HCT116 (cell line): ENCODE results near the gene PCK2. TPM values are rescaled to one million over a fixed set of nuclear protein-coding genes. Genes with fewer than 3 reads are reported as not detected.

Experiments used
- ATAC-seq: fragments of 200-7000 bp; cut with Tn5 transposase; 2 replicates; pipeline ENCODE4 v1.9.1; 2020; ENCODE audit warnings: mild to moderate bottlenecking, moderate library complexity
- BruUV-seq: library from RNA; stranded (reverse); fragments of 400-500 nt; replicated peaks from 2 replicates; lab custom pipeline; 2021; lab: Mats Ljungman, UMichigan
- CTCF ChIA-PET: fragments of 300-600 bp; sonication (Branson Sonifier 250); formaldehyde crosslinking; loops from one replicate; lab custom pipeline; 2021; ENCODE audit warnings: antibody characterized with exemption; lab: Charles Lee
- POLR2A ChIA-PET: fragments of 300-600, 350-600 bp; sonication (Branson Sonifier 250); formaldehyde crosslinking; loops from one replicate; lab custom pipeline; 2021; ENCODE audit warnings: antibody characterized with exemption; lab: Charles Lee
- RAD21 ChIA-PET, 2 experiments: fragments of 300-600 bp; sonication (Branson Sonifier 250); formaldehyde crosslinking; loops; one replicate each; lab custom pipeline; 2023; ENCODE audit warnings: low total read pairs in 2 of 2; ENCODE audit not compliant: uncharacterized antibody in 2 of 2, unreplicated experiment in 2 of 2, low non-redundant PET in 1 of 2; lab: Charles Lee
- DNase-seq: peaks from one replicate; pipeline ENCODE4 v3.0.0-alpha.2; 2010; ENCODE audit warnings: low read depth, low spot score
- H2AFZ ChIP-seq: fragments of 200-600 bp; shearing (Covaris generic), sonication (generic); 2 replicates; pipeline ENCODE4 v1.6.1; 2017; ENCODE audit warnings: low read depth, mixed run types, mixed read lengths, antibody characterized with exemption, low read length; ENCODE audit not compliant: poor library complexity, severe bottlenecking
- H3K27ac ChIP-seq: 2 replicates; pipeline ENCODE4 v1.5.1; 2012; ENCODE audit warnings: low read depth, low read length
- H3K27me3 ChIP-seq: fragments of 200-600 bp; sonication (generic); 2 replicates; pipeline ENCODE4 v1.6.1; 2016; ENCODE audit warnings: mixed run types, low read length, mixed read lengths; ENCODE audit not compliant: insufficient read depth
- H3K36me3 ChIP-seq, 2 experiments: fragments of 200-500 bp in 1 of 2; fragments of 200-600 bp in 1 of 2; sonication (Bioruptor generic) in 1 of 2; sonication (generic) in 1 of 2; 2 replicates each; pipeline versions ENCODE4 v1.5.1 to v1.6.1; 2014 to 2016; ENCODE audit warnings: low read length in 2 of 2, inconsistent platforms in 1 of 2, mixed read lengths in 1 of 2, mixed run types in 1 of 2; ENCODE audit not compliant: insufficient read depth in 2 of 2, control insufficient read depth in 1 of 2
- H3K4me1 ChIP-seq, 2 experiments: fragments of 200-600 bp in 1 of 2; sonication (generic) in 1 of 2; 2 replicates each; pipeline versions ENCODE4 v1.5.1 to v1.6.1; 2012 to 2017; ENCODE audit warnings: low read length in 2 of 2, inconsistent platforms in 1 of 2, mild to moderate bottlenecking in 1 of 2, mixed read lengths in 1 of 2, mixed run types in 1 of 2, moderate library complexity in 1 of 2; ENCODE audit not compliant: insufficient read depth in 2 of 2, control insufficient read depth in 1 of 2
- H3K4me2 ChIP-seq: fragments of 200-600 bp; sonication (generic); 2 replicates; pipeline ENCODE4 v1.6.1; 2017; ENCODE audit warnings: mixed run types, low read length, mixed read lengths
- H3K4me3 ChIP-seq, 2 experiments: fragments of 200-600 bp in 1 of 2; sonication (generic) in 1 of 2; replicated peaks in 1 of 2; 2 replicates each; pipeline ENCODE4 v1.5.1; 2011 to 2016; ENCODE audit warnings: low read length in 2 of 2, control low read depth in 1 of 2, low read depth in 1 of 2, mild to moderate bottlenecking in 1 of 2, mixed read lengths in 1 of 2, mixed run types in 1 of 2
- H3K79me2 ChIP-seq: fragments of 200-600 bp; sonication (generic); 2 replicates; pipeline ENCODE4 v1.6.1; 2017; ENCODE audit warnings: mild to moderate bottlenecking, mixed run types, low read length, moderate library complexity, mixed read lengths; ENCODE audit not compliant: insufficient read depth
- H3K9ac ChIP-seq: fragments of 200-600 bp; sonication (generic); 2 replicates; pipeline ENCODE4 v1.6.1; 2016; ENCODE audit warnings: low read length, mixed read lengths
- H3K9me2 ChIP-seq: fragments of 200-600 bp; sonication (generic), shearing (Covaris generic); 2 replicates; pipeline ENCODE4 v1.6.1; 2017; ENCODE audit warnings: mixed run types, mild to moderate bottlenecking, moderate library complexity; ENCODE audit not compliant: insufficient read depth
- H3K9me3 ChIP-seq, 2 experiments: fragments of 200-500 bp in 1 of 2; fragments of 200-600 bp in 1 of 2; sonication (Bioruptor generic) in 1 of 2; sonication (generic) in 1 of 2; 2 replicates each; pipeline ENCODE4 v1.6.1; 2014 to 2017; ENCODE audit warnings: low read length in 2 of 2, mixed read lengths in 2 of 2, inconsistent platforms in 1 of 2, low read depth in 1 of 2, mild to moderate bottlenecking in 1 of 2, mixed run types in 1 of 2, moderate library complexity in 1 of 2; ENCODE audit not compliant: control insufficient read depth in 1 of 2, insufficient read depth in 1 of 2
- H4K20me1 ChIP-seq: fragments of 200-600 bp; sonication (generic), shearing (Covaris generic); 2 replicates; pipeline ENCODE4 v1.6.1; 2017; ENCODE audit warnings: mixed run types, mild to moderate bottlenecking, moderate library complexity; ENCODE audit not compliant: insufficient read depth
- CBX3 ChIP-seq: IDR thresholded peaks from 2 replicates; pipeline ENCODE4 v1.6.1; 2012; ENCODE audit warnings: low read depth
- CEBPB ChIP-seq: IDR thresholded peaks from 2 replicates; pipeline ENCODE4 v1.6.1; 2012; ENCODE audit warnings: low read depth
- EZH2 ChIP-seq: fragments of 200-600 bp; sonication (generic); IDR thresholded peaks from 2 replicates; pipeline ENCODE4 v1.6.1; 2017; ENCODE audit warnings: antibody characterized with exemption, mixed run types
- POLR2A ChIP-seq: IDR thresholded peaks from 2 replicates; pipeline ENCODE4 v1.7.0; 2011; ENCODE audit warnings: borderline replicate concordance; ENCODE audit not compliant: insufficient read depth, insufficient read length; ENCODE audit errors: extremely low read depth
- RAD21 ChIP-seq: IDR thresholded peaks from 2 replicates; pipeline ENCODE4 v1.6.1; 2012; ENCODE audit warnings: low read depth, mild to moderate bottlenecking
- TCF7L2 ChIP-seq: IDR thresholded peaks from 2 replicates; pipeline ENCODE4 v1.7.0; 2011; ENCODE audit warnings: borderline replicate concordance, inconsistent platforms; ENCODE audit not compliant: insufficient read depth, insufficient read length; ENCODE audit errors: extremely low read depth
- YY1 ChIP-seq: IDR thresholded peaks from 2 replicates; pipeline ENCODE4 v1.6.1; 2011; ENCODE audit warnings: low read length, low read depth, moderate library complexity, mild to moderate bottlenecking; ENCODE audit not compliant: insufficient replicate concordance; ENCODE audit errors: extremely low read depth
- ZFX ChIP-seq: fragments of 450-650 bp; IDR thresholded peaks from 2 replicates; pipeline ENCODE4 v1.6.1; 2017
- ZNF274 ChIP-seq: fragments of 200-500 bp; sonication (Bioruptor generic); IDR thresholded peaks from 2 replicates; pipeline ENCODE4 v1.6.1; 2014; ENCODE audit warnings: mild to moderate bottlenecking, low read depth, low read length, inconsistent platforms
- intact Hi-C: fragments of 100-400 bp; cut with micrococcal nuclease; formaldehyde crosslinking; loops from 2 replicates; pipeline ENCODE4 v1.10.0; 2022
- total RNA-seq: library from RNA; stranded (reverse); gene quantifications from one replicate; pipeline ENCODE4 v1.2.1, GENCODE V29; 2021; ENCODE audit not compliant: unreplicated experiment
- TF ChIP-seq, protein P1 (sequence below): IDR thresholded peaks from 2 replicates; pipeline ENCODE4 v1.6.1; 2012
- TF ChIP-seq, protein P2 (sequence below): IDR thresholded peaks from 2 replicates; pipeline ENCODE4 v1.6.1; 2012
- TF ChIP-seq, protein P3 (sequence below): IDR thresholded peaks from 2 replicates; pipeline ENCODE4 v1.6.1; 2012; ENCODE audit warnings: low read depth

The PCK2 gene
- total RNA-seq, 1 experiment from 2014 or later = 94.1 TPM

DNA sequence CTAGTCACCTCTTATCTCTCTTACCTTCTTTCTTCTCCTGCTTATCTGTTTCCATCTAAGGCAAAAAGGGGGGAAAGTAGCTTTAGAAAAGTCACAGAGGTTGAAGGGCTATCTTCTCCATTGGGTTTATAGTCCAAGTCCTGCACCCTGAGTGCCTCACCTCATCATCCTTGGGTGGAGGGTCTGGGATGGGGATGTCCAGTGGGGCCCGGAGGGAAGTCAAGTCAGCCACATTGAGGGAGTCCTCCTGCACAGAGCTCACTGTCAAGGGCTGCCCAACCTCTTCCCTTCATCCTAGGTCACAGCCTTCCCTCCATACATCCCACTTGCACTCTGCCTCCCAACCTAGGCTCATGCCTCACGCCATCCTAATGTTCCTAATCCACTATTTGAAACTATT is 51.1 kb downstream of the PCK2 start:
- Histone ChIP-seq H3K36me3 (peaks cover 16 to 19% of the 10 kb centered on the region in 2 experiments; a peak in 3 of 4 replicates), H3K4me2 (peak overlapping the region; percentile 92), H3K4me1 (peaks cover 19 to 27% of the 10 kb centered on the region in 2 experiments), H2AFZ (no peak overlapping the region), H3K27me3 (no peaks in the 10 kb centered on the region), H3K9ac (peak overlapping the region; percentile 86), H3K9me2 (no peaks in the 10 kb centered on the region), H3K27ac (peak overlapping the region; percentile 83), H3K79me2 (peaks cover 61% of the 10 kb centered on the region), H3K9me3 (no peaks in the 10 kb centered on the region), H4K20me1 (no peaks in the 10 kb centered on the region), H3K4me3 (peak overlapping the region; percentile 97 to 99)
- TF ChIP-seq, protein P1, sequence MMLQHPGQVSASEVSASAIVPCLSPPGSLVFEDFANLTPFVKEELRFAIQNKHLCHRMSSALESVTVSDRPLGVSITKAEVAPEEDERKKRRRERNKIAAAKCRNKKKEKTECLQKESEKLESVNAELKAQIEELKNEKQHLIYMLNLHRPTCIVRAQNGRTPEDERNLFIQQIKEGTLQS = no peak
- RAD21 ChIA-PET = no interaction called here
- POLR2A ChIA-PET = interaction anchor here (2.3 kb wide), 1 partner anchor 51 kb away, joined by 9 read pairs; the partner anchor contains the start of gene PCK2
- ATAC-seq (no peak), DNase-seq (no peak)
- no TSS peak for BruUV-seq
- intact Hi-C loops = no loop called here
- CTCF ChIA-PET = interaction anchor here (2.4 to 3.9 kb wide), 2 partner anchors 16 to 36 kb away, joined by 7 to 19 read pairs; partner anchors contain the start of gene IRF9

DNA sequence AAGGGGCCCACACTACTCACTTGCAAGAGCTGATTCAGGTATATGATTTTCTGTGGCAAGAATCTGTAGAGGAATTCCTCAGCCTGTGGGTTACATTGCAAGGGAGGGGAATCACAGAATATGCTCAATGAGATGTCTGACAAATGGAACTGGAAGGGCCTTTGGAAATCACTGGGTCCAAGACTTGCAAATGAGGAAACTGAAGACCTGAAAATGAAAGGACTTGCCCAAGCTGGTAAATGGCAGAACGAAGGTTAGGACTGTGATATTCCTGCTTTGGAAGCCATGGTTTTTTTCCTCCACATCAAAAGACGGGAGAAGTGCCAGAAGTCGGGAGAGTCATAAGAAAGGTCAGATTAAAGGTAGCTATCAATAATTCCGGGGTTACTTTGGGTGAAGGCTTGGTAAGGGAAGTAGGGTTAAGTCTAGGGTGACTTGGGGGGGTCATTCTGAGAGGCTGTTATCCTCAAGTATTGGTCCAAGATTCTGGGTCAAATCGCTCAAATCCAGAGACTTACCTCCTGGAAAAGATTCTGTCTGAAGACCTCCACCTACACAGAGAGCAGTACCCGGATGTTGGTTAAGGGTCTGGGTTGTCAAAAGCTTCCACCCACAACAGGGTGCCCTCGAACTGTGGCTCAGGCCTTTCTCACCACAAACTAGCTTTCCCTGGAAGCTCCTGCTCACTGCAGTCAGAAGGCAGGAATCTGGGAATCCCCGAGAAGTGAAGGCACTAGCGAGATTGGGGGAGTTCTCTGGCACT is 51.8 kb downstream of the PCK2 start:
- no peaks in the 10 kb centered on the region for H3K9me3 ChIP-seq
- peaks cover 58% of the 10 kb centered on the region for H3K79me2 ChIP-seq
- H3K4me1 ChIP-seq = peaks cover 19 to 27% of the 10 kb centered on the region in 2 experiments
- BruUV-seq = no TSS peak
- intact Hi-C loops = loop anchor here (1.0 kb wide), 1 partner anchor 32 kb away; the partner anchor contains the start of genes DCAF11 and NRL
- peak overlapping the region; percentile 86 for H3K9ac ChIP-seq
- H3K36me3 ChIP-seq = peaks cover 22 to 25% of the 10 kb centered on the region in 2 experiments; a peak in 3 of 4 replicates
- no peaks in the 10 kb centered on the region for H4K20me1 ChIP-seq
- H3K9me2 ChIP-seq = no peaks in the 10 kb centered on the region
- ATAC-seq (no peak), DNase-seq (no peak)
- H3K27me3 ChIP-seq = no peaks in the 10 kb centered on the region
- peak overlapping the region; percentile 92 for H3K4me2 ChIP-seq
- RAD21 ChIA-PET = no interaction called here
- no peak overlapping the region for H2AFZ ChIP-seq
- TF ChIP-seq RAD21 (no peak), ZNF274 (no peak), CEBPB (no peak), YY1 (no peak), POLR2A (no peak), TCF7L2 (no peak), EZH2 (no peak), ZFX (no peak), CBX3 (no peak)
- TF ChIP-seq, protein P1 = no peak
- TF ChIP-seq, protein P2, sequence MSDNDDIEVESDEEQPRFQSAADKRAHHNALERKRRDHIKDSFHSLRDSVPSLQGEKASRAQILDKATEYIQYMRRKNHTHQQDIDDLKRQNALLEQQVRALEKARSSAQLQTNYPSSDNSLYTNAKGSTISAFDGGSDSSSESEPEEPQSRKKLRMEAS = no peak
- TF ChIP-seq, protein P3, sequence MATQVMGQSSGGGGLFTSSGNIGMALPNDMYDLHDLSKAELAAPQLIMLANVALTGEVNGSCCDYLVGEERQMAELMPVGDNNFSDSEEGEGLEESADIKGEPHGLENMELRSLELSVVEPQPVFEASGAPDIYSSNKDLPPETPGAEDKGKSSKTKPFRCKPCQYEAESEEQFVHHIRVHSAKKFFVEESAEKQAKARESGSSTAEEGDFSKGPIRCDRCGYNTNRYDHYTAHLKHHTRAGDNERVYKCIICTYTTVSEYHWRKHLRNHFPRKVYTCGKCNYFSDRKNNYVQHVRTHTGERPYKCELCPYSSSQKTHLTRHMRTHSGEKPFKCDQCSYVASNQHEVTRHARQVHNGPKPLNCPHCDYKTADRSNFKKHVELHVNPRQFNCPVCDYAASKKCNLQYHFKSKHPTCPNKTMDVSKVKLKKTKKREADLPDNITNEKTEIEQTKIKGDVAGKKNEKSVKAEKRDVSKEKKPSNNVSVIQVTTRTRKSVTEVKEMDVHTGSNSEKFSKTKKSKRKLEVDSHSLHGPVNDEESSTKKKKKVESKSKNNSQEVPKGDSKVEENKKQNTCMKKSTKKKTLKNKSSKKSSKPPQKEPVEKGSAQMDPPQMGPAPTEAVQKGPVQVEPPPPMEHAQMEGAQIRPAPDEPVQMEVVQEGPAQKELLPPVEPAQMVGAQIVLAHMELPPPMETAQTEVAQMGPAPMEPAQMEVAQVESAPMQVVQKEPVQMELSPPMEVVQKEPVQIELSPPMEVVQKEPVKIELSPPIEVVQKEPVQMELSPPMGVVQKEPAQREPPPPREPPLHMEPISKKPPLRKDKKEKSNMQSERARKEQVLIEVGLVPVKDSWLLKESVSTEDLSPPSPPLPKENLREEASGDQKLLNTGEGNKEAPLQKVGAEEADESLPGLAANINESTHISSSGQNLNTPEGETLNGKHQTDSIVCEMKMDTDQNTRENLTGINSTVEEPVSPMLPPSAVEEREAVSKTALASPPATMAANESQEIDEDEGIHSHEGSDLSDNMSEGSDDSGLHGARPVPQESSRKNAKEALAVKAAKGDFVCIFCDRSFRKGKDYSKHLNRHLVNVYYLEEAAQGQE = no peak
- H3K27ac ChIP-seq = peak overlapping the region; percentile 83
- H3K4me3 ChIP-seq = peak overlapping the region; percentile 97 to 99
- POLR2A ChIA-PET = interaction anchor here (0.9 to 2.3 kb wide), 8 partner anchors 10 to 110 kb away, joined by 3 to 24 read pairs (median 7); partner anchors contain the start of genes DCAF11, IPO4, IRF9 and NRL
- CTCF ChIA-PET = interaction anchor here (1.3 to 3.9 kb wide), 6 partner anchors 10 to 97 kb away, joined by 3 to 19 read pairs (median 7); partner anchors contain the start of genes DCAF11, IRF9, NRL and TINF2
